ENCODE measurements around the gene ARL4D.

- TF ChIP-seq RNF2 (IDR thresholded peaks at IDR 0.05; ENCODE audit: borderline replicate concordance, low read depth, low read length, missing control alignments, poor library complexity, severe bottlenecking), result no peak
- TF ChIP-seq YY1 (IDR thresholded peaks at IDR 0.05; ENCODE audit: low read depth, low read length), result no peak
- TF ChIP-seq BRCA1 (IDR thresholded peaks at IDR 0.05; ENCODE audit: low read depth, low read length), result no peak
- no peak for TF ChIP-seq CTCF (IDR thresholded peaks at IDR 0.05; ENCODE audit: control extremely low read depth in 1 of 3, insufficient read depth in 1 of 3, low read depth in 1 of 3, low read length in 3 of 3)
- TF ChIP-seq EP300 (IDR thresholded peaks at IDR 0.05; ENCODE audit: borderline replicate concordance in 1 of 2, low read depth in 2 of 2, low read length in 2 of 2), result no peak
- no peak for TF ChIP-seq ZNF274 (IDR thresholded peaks at IDR 0.05; ENCODE audit: borderline replicate concordance, extremely low read depth, low read length)
- no peak for TF ChIP-seq NRF1 (IDR thresholded peaks at IDR 0.05; ENCODE audit: low read depth, low read length)
- no peak for TF ChIP-seq CHD7 (IDR thresholded peaks at IDR 0.05; ENCODE audit: insufficient replicate concordance, low read length)
- no peak for TF ChIP-seq TCF12 (IDR thresholded peaks at IDR 0.05; ENCODE audit: low read depth, low read length)
These were observed 33.1 kb downstream of the ARL4D start for GRCh38 chr17:43431714-43432523.
